ENCODE data around the gene TDRD3.
"Not testable (repeated sequence)": the region's sequence is repeated elsewhere in the genome, so short reads cannot be mapped to it uniquely, and the experiment has no call there.

Gene TDRD3

DNA sequence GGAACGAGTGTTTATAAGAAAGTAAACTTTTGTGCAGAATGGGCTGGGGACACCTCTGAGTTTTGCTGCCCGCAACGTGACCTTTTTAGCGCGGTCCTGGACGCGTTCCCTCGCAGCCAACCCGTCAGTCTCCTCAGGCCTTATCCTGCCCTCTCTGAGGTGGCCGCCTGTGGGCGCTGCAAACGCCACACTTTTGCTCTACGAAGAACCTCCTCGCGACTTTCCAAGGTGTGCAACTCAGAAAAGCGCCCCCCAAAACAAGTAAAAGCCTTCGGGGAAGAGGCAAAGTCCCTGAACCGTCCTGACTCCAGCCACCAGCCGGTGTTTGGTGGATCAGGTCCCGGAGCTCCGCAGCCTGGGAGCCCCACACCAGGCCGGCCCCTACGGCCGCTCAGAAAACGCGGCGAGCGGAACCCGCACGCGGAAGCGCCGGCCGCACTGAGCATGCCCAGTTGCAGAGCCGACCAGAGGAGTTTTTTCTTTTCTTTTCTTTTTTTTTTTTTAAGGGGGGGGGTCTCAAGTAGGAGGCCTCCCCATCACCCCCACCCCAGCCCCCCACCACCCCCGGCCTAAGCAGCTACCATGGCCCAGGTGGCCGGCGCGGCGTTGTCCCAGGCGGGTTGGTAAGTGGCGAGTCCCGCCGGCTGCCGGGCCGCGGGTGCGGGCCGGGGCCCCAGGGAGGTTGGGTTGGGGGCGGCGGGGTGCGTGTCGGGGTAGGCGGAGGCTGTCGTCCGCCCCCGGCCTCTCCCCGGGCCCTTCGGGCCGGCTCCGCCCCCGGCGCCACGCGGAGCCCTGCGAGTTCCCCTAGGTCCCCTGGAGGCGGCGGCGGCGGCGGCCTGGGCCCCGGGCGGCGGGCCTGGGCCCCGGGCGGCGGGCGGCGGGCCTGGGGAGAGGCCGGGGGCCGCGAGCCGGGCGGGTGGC, at the start of gene TDRD3:
Gene TDRD3, plus strand, starts transcription at position 438 of the 921 bp plus-strand sequence. Its CDS starts 145 bp downstream, at position 583.
- peak; percentile 63 for DNase-seq

- no peak for DNase-seq
These were observed 49.3 kb upstream of the TDRD3 start for GRCh38 chr13:60347690-60348089.

GRCh38 chr13:60348097-60348496, 48.9 kb upstream of the TDRD3 start:
- no peak for DNase-seq

DNA sequence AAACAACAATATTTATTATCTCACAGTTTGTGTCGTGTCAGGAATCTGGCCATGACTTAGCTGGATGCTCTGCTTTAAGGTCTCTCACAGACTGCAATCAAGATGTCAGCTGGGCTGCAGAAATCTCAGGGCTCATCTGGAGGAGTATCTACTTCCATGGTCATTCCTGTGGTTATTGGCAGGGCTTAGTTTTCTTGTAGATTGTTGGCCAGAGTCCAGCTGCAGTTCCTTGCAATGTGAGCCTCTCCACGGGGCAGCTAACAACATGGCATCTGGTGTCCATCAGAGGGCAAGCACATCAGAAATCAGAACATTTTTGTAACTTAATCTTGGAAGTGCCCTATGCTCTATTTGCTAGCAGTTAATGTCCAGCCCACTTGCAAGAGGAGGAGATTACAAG, 45.7 kb upstream of the TDRD3 start:
- no peak for DNase-seq

GRCh38 chr13:60351855-60352615, 45.0 kb upstream of the TDRD3 start:
- no peak for DNase-seq

GRCh38 chr13:60352644-60353043, 44.4 kb upstream of the TDRD3 start:
- DNase-seq, result no peak

GRCh38 chr13:60355056-60355455, 42.0 kb upstream of the TDRD3 start:
- no peak for DNase-seq

- no peak for DNase-seq
These were observed 40.0 kb upstream of the TDRD3 start for GRCh38 chr13:60356970-60357369.

GRCh38 chr13:60358453-60358852, 38.6 kb upstream of the TDRD3 start:
- DNase-seq, result no peak

GRCh38 chr13:60363288-60363687, 33.7 kb upstream of the TDRD3 start:
- no peak for DNase-seq

DNA sequence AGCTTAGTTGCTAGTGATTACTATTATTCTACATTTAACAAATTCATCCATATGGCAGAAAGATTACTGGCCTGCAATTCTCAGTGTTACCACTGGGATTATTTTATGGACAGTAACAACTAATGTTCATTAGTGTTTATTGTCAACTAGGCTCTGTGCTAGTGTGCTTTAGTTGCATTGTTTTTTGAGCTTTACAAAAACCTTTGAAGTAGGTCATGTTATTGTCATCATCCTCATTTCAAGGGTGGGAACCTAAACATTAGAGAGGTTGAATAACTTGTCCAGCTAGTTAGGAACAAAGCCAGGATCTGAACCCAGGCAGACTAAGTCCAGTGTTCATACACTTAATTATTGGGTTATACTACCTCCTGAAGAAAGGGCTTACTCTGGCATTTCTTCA, 27.8 kb upstream of the TDRD3 start:
- no peak for DNase-seq

GRCh38 chr13:60370343-60370742, 26.7 kb upstream of the TDRD3 start:
- DNase-seq, result no peak

DNA sequence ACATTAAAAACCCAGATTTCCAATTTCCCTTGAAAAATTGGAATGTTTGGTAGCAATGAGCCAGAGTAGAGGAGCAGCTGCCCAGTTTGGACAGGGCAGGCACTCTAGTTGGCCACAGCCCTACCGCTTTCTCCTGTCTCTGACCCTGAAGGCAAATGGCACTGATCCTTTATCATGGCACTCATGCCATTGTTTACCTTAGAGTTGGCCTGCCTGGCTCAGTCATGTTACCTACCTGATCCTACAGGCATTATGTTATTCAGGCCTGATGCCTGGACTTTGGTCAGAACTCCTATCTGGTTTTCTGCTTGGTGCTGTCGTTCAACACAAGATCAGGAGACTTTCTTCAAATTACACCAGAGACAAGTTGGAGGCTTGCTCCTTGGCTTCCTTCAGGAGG, 24.9 kb upstream of the TDRD3 start:
- no peak for DNase-seq

DNA sequence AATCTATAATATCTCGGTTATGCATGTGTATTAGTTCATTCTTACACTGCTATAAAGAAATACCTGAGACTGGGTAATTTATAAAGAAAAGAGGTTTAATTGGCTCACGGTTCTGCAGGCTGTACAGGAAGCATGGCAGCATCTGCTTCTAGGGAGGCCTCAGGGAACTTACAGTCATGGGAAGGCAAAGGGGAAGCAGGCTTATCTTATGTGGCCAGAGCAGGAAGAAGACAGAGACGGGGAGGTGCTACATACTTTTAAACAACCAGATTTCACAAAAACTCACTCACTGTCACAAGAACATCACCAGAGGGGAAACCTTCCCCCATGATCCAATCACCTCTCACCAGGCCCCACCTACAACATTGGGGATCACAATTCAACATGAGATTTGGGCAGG, 17.7 kb upstream of the TDRD3 start:
- DNase-seq, result not testable (repeated sequence)

- DNase-seq, result no peak
These were observed 17.0 kb upstream of the TDRD3 start for GRCh38 chr13:60379837-60380565.

GRCh38 chr13:60384911-60385310, 12.1 kb upstream of the TDRD3 start:
- no peak for DNase-seq

- DNase-seq, result no peak
These were observed 10.8 kb upstream of the TDRD3 start for GRCh38 chr13:60386250-60386649.

- DNase-seq, result no peak
These were observed 4.9 kb upstream of the TDRD3 start for GRCh38 chr13:60392131-60392530.

DNA sequence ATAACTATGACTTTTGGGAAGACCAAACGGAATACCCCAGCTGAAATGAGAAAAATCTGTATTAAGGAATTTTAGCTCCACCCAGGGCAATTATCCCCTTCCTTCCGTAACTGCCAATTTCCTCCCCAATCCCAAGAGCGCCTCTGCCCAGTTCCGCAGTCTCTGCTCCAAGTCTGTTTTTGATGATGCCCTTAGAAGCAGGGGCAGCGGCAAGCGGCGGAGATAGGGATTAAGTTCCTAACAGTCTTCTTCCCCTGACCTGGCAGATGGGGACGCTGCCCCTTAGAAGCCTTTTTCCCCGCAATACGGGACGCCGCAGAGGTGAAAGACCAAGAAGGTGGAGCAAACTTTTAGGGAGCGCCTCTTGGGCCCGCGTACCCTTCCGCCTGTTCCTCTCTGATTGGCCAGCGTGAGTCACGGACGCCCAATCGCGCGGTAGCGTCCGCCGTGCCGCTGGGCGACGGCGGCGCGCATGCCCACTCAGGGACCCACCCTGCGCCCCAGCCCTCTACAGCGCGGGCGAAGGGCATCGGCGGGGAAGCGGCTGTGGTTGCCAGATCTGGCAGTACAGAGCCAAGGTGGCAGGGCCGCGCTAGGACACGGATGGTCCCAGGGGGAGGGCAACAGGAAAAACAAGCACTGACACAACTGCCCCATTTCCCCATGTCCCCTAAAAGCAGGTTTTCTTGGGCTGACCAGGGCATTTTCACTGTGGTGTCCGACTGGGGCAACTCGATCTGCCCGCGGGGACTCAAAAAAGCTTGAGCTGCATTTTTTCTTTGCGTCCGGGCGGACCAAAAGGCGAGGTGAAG, 843 bp upstream of the TDRD3 start:
- DNase-seq, result peak; percentile 88

GRCh38 chr13:60397704-60398378, 821 bp downstream of the TDRD3 start:
- DNase-seq, result peak; percentile 47

DNA sequence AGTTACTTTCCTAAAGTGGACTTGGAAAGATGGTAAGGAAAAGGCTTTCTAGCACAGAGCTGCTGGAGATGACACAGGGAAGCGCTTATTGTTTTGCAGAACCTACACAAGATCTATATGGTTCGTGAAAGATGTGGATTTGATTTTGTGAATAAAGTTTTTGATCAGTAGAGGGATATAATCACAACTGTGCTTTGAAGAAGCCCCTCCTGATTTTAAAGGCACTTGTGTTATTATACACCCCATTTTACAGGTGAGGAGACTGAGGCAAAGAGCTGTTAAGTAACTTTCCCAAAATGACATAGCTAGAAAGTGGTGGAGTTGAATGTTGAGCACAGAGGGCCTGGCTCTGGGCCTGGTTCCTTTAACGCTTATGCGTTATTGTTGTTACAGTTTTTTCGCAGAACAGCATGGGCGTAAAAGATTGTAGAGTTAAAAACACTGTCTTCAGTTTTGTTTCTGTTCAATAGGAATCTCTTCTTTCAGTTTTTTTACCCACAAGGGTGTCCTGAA, 1.4 kb downstream of the TDRD3 start:
- no peak for DNase-seq

Data from NCI-H1694 treated with DMSO at 0.1 percent for 48 hours (cell line).